GM18858 (cell line): ENCODE results near the gene DNAH5.

Experiments used
- ATAC-seq: cut with Tn5 transposase; IDR thresholded peaks from one replicate; pipeline ENCODE4 v1.9.1; 2021; ENCODE audit not compliant: unreplicated experiment

The DNAH5 gene

DNA sequence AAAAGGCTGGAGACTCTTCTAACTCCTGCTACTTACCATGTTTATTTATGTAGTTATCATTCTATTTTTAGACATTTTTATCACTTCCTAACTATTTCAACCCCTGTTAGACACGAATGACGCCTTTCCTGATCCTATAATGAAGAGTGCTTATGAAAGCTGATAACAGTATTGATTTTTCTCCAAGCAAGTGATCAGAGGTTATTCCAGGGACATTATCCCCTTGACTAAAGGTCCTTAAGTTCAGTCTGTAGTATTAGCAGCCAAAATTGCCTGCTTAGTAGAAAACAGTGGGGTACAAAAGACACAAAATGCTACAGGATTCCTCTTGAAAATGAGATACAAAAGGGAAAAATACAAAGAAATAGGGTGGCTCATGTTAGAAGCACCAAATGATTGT is 235.6 kb downstream of the DNAH5 start:
- ATAC-seq = no peak

DNA sequence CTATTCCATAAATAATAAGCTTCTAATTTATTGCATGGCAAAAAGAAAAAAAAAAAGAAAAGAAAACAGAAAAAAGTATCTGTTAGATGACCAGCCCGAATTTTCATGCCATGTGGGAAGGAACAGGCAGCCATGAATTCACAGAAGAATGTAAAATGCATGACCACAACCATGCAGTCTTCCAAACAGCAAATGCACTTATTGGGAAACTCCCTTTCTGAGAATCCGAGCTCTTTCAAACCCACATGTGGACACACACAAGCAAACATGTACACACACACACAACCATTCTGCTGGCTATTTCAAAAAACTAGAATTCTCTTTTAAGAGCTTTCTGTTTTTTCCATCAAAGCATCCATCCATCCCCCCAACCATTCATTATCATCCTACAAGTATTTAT is 236.1 kb downstream of the DNAH5 start:
- no peak for ATAC-seq

DNA sequence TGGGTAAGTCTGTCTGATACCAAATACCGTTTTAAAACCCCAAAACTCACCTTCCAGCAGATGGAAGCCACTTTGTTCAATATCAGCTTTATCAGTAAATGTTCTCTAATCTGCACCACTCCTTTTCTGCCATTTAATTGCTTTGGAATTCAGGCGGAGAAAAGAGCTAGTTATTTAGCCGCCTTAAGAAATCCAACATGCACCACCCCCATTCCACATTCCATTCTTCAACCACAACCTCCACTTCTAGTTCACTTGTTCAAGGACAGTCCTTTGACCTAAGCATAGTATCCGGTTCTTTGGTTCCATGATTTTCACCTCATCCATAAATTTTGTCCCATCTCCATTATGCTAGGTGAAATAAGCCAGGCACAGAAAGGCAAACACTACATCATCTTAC is 240.1 kb downstream of the DNAH5 start:
- no peak for ATAC-seq

DNA sequence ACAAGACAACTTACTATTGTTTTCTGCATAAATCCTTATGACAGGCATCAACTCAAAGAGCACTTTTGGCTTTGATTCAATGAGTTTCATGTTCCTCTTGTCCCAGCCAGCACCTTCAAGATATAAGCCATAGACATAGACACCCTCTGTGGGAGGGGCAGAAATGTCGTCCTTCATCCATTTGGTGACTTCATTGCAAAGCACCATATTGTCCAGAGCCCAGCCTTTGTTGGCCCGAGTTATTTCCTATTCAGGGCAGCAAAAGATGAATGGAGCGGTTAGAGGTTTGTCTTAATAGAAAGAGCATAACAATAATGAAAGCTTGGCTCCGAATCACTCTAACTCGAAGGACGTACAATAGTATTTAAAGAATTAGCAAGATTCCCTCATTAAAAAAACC is 243.9 kb downstream of the DNAH5 start:
- ATAC-seq = no peak

DNA sequence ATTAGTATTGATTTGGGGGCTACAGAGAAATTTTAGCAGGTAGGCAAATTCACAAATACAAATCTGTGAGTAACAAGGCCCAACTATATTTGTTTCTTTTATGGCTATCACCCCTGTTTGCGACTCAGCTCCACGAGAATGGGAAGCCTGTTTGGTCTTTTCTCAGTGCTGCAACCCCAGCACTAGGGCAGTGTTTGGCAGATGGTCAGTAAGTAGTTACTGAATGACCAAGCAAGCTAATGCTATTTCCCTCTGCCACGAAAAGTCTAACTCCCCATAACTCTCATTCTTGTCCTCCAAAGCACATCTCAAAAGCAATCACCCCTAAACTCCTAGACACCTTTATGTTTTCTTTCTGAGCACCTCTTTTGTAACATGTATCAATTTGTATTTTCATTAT is 245.6 kb downstream of the DNAH5 start:
- ATAC-seq = no peak

DNA sequence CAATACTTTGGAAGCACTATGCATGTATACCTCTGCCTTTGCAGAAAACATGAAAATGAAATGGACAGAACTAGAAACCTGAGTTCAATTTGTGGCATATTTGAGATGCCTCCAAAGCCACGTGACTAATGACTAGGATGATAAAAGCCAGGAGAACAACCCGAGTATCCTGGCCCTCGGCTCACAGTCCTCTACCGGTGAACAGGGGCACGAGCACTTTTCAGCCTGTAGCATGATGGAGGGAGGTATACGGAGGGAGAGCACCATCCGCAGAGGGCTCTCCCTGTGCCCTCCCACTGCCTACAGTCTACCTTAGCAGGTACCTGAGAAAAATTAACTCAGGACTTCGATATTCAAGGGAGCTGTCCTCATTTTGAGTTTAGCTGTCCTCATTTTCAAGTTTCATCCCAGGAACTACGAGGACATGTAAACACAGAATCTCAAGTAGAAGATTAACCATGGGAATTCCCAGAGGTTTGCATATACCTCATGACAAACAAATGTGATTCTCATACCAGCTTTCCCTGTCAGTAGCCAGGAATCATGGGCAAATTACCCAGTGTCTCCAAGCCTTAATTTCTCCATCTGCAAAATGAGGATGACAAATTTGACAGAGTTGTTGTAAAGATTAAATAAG is 249.3 kb downstream of the DNAH5 start:
- no peak for ATAC-seq

DNA sequence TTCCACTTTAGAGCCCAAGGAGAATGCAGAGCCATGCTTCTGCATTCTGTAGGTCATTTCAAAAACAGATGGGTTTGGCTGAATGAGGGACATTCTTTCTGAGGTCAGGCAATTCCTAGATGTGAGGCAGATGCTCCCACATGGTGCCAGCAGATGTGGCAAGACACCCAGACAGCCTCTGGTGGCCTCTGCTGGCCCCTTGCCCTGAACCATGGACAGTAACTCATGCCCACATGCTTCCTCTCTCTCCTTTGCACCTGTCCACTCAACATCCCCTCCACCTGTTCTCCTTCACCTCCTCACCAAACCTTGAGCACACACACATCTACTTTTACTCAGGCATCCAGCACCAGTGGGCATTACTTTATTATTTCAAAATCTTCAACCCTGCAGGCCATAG is 252.3 kb downstream of the DNAH5 start:
- ATAC-seq = no peak

DNA sequence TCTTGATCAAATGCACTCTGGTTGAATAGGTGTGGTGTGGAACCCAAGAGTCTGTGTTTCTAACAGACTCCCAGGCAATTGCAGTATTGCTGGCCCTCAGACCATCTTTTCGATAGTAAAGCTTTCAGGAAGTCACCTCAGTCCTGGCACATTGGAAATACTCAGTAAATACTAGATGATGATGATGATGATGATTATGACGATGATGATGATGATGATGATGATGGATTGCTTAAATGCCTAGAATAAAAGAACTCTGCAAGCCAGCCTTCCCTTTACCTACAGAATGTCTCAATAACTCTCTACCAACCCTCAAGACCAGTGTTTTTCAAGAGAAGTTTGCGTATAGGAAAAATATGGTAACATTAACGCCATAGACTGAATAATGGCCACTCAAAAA is 268.0 kb downstream of the DNAH5 start:
- ATAC-seq = no peak

DNA sequence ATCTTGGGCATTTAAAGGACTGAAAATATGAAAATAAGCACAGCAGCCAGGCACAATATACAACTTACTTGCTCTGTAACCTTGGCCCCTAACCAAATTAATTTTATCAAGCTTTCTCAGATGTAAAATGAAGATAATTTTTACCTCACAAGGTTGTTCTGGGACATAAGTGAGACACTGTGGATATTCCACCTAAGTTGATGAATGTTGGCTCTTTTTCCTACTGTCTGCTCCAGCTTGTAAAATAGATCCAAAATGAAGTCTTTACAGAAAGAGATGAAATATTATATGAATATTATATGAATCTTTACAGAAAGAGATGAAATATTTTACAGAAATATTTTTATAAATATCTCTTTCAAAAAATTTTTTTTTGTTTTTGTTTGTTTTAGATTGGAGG is 270.1 kb downstream of the DNAH5 start:
- no peak for ATAC-seq

DNA sequence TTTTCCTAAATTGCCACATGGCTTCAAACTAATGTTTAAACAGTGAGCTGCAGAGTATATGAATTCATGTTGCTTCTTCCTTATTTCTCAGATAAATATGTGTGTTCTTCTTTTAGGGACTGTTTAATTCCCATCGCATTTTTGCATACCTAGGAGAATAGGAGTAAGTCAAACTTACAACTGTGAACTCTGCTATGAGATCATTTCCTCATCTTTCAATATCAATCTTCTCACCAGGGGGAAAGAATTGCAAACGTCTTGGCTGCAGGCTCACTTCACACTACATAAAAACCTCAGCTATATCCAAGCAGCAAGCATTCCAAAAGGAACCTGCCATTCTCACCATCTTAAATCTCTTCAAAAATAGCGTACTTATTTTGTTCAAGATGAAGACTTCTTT is 271.0 kb downstream of the DNAH5 start:
- no peak for ATAC-seq

DNA sequence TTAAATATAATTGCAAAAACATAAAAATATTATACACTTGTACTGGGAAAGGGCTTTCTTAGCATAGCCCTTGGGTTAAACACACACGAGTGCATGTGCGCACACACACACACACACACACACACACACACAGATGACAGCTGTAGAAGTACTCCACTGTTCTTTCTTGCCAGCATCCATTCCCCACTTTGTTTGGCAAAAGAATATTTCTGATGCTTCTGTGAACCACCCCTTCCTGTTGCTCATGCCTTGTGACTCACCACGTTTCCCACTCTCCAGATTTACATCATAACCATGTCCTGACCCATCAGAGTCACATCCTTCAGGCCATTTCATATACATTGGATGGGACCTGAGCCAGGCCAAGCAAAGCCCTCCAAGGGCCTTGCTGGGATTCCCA is 280.1 kb downstream of the DNAH5 start:
- no peak for ATAC-seq

DNA sequence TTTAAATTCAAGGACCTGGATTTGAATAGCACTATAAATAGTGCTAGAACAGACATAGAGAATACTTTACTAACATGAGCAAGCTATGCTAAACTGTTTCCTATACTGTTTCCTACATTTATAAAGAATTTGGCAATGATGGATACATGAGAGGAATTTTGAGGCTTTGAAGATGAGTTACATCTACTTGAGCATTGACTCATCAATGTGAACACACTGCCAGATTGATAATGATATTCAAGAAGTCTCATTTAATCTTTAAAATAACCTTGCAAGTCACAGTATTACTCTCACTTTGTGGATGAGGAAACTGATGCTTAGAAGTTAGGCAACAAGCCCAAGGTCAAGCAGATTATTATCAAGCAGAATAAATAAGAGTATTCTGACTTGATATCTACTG is 281.9 kb downstream of the DNAH5 start:
- ATAC-seq = no peak

DNA sequence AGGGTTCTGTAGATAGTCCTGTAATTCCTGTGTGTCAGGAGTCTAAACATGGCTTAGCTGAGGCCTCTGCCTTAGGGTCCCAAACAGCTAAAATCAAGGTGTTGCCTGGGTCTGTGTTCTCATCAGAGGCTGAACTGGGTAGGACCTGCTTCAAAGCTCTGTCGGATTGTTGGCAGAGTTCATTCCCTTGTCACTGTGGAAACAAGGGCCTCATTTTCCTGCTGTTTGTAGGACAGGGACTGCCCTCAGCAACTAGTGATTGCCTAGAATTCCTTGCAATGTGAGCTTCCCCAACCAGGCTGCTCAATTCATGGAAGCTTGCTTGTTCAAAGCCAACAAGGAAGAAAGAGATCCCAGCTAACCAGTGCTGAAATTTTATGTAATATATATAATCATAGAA is 283.2 kb downstream of the DNAH5 start:
- ATAC-seq = no peak

DNA sequence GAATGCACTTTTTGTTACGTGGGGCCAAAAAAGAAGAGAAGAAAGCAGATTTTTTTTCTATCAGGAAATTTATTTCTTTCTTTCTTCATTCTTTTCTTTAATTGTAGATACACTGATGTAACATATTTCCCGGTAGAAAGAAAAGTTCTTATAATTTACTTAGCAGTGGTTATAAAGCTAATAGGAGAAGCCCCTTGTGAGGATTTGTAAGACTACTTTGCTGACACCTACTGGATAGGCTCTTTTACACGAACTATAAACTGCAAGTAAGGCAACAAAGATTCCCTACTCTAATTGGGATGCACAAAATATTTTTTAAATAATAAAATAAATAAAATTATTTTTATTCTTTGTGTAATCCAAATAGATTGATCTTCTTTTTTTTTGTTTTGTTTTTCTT is 284.4 kb downstream of the DNAH5 start:
- no peak for ATAC-seq

DNA sequence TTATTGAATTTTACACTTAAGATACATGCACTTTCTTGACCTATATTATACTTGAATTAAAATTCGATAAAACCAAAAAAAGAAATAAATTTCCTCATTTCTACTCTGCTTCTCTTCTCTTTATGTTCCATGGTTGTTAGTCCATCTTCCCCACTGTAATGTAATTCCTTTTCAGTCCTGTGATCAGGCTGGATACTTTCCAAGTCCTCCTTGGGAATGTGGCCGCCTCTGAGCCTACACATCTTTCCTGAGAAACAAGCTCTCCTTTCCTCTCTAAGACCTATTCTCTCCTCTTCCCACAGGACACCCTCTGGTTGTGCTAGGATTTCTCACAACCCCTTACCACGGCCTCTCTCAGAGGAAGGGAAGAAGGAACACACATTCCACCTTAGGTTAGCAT is 285.1 kb downstream of the DNAH5 start:
- ATAC-seq = no peak

DNA sequence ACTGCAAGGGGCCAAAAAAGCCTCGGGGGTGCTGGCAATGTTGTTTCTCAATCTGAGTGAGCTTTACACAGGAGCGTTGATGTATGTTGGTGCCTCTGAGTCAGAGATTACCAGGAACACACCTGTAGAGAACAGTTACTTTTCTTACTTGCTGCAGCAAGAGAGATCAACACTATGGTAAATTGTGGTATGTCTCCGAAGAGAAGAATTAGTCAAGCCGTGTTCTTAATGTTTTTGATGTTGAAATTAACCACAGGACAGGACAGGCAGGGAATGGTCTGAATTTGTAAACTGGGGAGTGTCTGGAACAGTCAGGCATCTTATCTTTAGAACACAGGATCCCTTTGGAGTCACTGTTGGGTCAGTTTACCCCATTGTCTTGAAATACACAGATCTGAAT is 285.7 kb downstream of the DNAH5 start:
- no peak for ATAC-seq

DNA sequence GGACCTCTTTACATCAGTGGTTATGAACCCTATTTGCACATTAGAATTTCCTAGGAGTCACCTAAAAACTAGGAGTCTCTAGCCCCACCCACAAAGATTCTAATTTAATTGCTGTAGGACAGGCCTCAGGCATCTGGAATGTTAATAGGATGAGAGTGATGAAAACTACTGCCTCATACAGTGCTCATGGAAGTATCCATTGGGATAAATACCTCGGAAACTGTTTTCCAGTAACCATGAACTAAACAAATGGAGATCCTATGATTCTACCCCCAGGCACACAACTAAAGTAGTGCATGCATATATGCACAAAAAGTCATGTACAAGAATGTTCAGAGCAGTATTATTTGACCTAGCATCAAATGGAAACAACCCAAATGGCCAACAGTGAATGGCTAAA is 286.3 kb downstream of the DNAH5 start:
- ATAC-seq = no peak

DNA sequence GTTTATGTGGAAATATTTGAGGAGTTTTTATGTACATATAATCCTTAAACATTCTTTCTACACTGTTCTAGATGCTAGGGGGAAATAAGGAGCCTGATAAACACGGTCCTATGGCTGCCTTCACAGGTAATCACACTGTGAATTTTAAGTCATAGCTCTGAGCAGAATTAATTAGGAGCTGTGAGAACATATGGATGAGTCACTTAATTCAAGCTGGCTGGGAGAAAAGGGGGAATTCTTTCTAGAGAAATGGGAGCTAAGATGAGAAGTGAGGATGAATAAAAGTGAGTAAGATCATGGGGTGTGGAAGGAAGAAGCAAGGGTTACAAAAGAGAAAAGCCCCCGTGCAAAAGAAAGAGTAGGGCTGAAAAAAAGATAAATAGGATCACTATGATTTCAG is 290.8 kb downstream of the DNAH5 start:
- ATAC-seq = no peak

DNA sequence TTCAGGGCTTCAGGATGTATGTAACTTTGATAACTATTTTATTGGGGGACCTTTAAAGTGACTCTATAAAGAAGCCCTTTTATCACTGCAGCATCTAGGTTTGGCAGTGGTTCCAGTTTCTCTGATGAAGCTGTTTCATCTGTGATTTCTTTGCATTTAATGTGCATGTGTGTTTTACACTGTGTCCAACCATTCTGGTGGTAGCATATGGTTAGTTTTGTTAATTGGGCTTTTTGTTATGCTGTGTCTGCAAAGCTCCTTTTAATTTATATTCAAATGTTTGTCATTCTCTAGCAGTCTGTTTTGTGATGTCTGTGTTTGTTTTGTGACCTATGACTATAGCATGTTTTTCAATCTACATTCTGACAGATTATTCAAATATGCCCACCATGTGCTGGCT is 294.8 kb downstream of the DNAH5 start:
- no peak for ATAC-seq

DNA sequence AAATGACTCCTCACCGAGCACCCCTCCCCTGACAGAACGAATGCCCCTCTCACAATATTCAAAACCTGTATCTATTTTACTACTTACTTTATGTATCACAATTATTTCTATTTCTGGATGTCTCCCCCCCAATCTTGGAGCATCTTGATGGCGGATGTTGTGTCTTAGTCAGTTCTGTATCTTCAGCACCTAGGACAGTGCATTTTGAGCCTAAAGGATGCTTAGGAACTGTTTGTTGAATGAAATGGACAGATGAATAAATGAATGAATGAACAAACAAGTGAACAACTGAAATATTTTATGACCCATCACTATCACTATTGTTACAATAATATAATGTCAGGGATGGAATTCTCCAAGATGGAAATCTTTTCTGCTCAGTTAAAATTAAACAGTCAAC is 295.7 kb downstream of the DNAH5 start:
- ATAC-seq = no peak

DNA sequence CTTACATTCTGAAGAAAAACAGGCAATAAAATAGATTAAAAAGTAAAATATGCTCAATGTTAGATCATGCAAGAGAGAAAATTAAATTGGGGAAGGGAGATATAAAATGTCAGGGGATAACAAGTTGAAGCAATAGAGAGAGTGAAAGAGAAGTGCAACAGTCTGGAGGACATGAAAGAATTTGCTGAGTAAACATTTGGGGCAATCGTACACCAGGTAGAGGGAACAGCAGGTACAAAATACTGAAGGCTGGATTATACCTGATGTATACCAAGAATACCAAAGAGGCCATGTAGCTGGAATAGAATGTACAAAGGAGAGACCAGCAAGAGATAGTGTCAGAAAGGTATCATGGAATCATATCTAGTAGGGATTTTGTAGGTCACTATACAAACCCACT is 300.8 kb downstream of the DNAH5 start:
- no peak for ATAC-seq

DNA sequence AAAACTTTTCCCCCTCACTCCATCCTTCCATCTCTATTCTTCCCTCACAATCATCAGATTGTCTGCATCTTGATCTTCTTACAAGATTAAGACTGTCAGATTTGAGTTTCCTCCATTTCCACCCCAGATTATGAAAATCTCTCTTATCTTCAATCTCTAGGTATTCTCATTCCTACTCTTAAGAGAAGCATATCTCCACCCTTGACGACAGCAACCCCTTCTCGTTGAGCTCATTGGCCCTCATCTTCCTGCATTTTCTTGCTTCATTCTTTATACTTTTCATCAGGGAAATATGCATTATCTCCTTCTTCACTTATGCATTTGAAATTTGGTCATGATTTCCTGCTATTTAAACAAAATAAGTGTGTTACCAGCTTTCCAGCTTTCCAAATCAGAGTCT is 301.3 kb downstream of the DNAH5 start:
- no peak for ATAC-seq
